ENCODE measurements around the gene POR. TPM values are rescaled to one million over a fixed set of nuclear protein-coding genes. Genes with fewer than 3 reads are reported as not detected.

Gene POR
- total and polyA plus RNA-seq, 11 donors: 38.3 to 202 (median 80.0) TPM

GRCh38 chr7:75928568-75928914, 13.6 kb downstream of the POR start:
- H3K9me3 ChIP-seq: peaks cover 0 to 2% (median 0%) of the 10 kb centered on the region in 12 donors
- TF ChIP-seq CTCF (IDR thresholded peaks at IDR 0.05): no peak
- TF ChIP-seq POLR2A (IDR thresholded peaks at IDR 0.05): no peak
- 79 to 100% (median 90%) methylated on average over 2 to 4 of the region's 4 CpGs for WGBS, 4 donors
- ATAC-seq (no peak), DNase-seq (no peak)
- peaks cover 0 to 33% (median 12%) of the 10 kb centered on the region in 12 donors for H3K4me1 ChIP-seq
- H3K4me3 ChIP-seq: no peak overlapping the region
- H3K36me3 ChIP-seq: peaks cover 0 to 11% (median 0%) of the 10 kb centered on the region in 9 donors
- no peak overlapping the region for H3K27ac ChIP-seq
- no peaks in the 10 kb centered on the region for H3K27me3 ChIP-seq
- intact Hi-C loops (cut with DNase I): no loop called here

- no peak for DNase-seq
- TF ChIP-seq POLR2A (IDR thresholded peaks at IDR 0.05) (no peak), CTCF (IDR thresholded peaks at IDR 0.05) (no peak)
- ATAC-seq: no peak
- WGBS, 4 donors: 68 to 73% (median 71%) methylated on average over 5 of the region's 5 CpGs
- Histone ChIP-seq H3K4me3 (no peak overlapping the region), H3K36me3 (peaks cover 0 to 15% (median 0%) of the 10 kb centered on the region in 9 donors), H3K4me1 (peaks cover 0 to 24% (median 5%) of the 10 kb centered on the region in 12 donors), H3K27me3 (no peaks in the 10 kb centered on the region), H3K9me3 (peaks cover 0 to 13% (median 0%) of the 10 kb centered on the region in 12 donors), H3K27ac (no peak overlapping the region)
- intact Hi-C loops (cut with DNase I): no loop called here
Observed at GRCh38 chr7:75931680-75932079, 16.7 kb downstream of the POR start.

GRCh38 chr7:75937958-75938786, 23.2 kb downstream of the POR start:
- Histone ChIP-seq H3K4me3 (no peak overlapping the region), H3K27ac (peak overlapping the region in 11 of 12 donors; percentile 46 to 78 (median 62)), H3K36me3 (peaks cover 0 to 6% (median 0%) of the 10 kb centered on the region in 9 donors), H3K4me1 (peaks cover 0 to 28% (median 16%) of the 10 kb centered on the region in 12 donors), H3K9me3 (peaks cover 0 to 13% (median 0%) of the 10 kb centered on the region in 12 donors), H3K27me3 (no peaks in the 10 kb centered on the region)
- 47 to 62% (median 60%) methylated on average over 15 of the region's 15 CpGs for WGBS, 4 donors
- intact Hi-C loops (cut with DNase I): no loop called here
- peak; percentile 68 to 92 (median 77) for DNase-seq
- TF ChIP-seq POLR2A (IDR thresholded peaks at IDR 0.05) (peak in 1 of 2 donors; percentile 18), CTCF (IDR thresholded peaks at IDR 0.05) (no peak)
- ATAC-seq: peak; percentile 85 to 95 (median 90)

- no peaks in the 10 kb centered on the region for H3K27me3 ChIP-seq
- DNase-seq: no peak
- ATAC-seq: peak in 2 of 4 donors; percentile 7
- H3K9me3 ChIP-seq: peaks cover 0 to 8% (median 0%) of the 10 kb centered on the region in 12 donors
- 85 to 97% (median 90%) methylated on average over 5 to 6 of the region's 6 CpGs for WGBS, 4 donors
- TF ChIP-seq POLR2A (IDR thresholded peaks at IDR 0.05): no peak
- TF ChIP-seq CTCF (IDR thresholded peaks at IDR 0.05): no peak
- H3K36me3 ChIP-seq: peaks cover 0 to 6% (median 0%) of the 10 kb centered on the region in 9 donors
- intact Hi-C loops (cut with DNase I): no loop called here
- no peak overlapping the region for H3K4me3 ChIP-seq
- peak overlapping the region in 3 of 12 donors; percentile 67 to 78 (median 75) for H3K27ac ChIP-seq
- peaks cover 0 to 28% (median 18%) of the 10 kb centered on the region in 12 donors for H3K4me1 ChIP-seq
Observed at GRCh38 chr7:75938921-75939320, 24.0 kb downstream of the POR start.

Data from heart left ventricle (tissue), 16 donors.